ENCODE measurements around the gene SLC7A1. TPM values are rescaled to one million over a fixed set of nuclear protein-coding genes. Genes with fewer than 3 reads are reported as not detected.

The SLC7A1 gene
- total RNA-seq, 2 experiments from 2014 or later = 39.5 to 141 TPM

DNA sequence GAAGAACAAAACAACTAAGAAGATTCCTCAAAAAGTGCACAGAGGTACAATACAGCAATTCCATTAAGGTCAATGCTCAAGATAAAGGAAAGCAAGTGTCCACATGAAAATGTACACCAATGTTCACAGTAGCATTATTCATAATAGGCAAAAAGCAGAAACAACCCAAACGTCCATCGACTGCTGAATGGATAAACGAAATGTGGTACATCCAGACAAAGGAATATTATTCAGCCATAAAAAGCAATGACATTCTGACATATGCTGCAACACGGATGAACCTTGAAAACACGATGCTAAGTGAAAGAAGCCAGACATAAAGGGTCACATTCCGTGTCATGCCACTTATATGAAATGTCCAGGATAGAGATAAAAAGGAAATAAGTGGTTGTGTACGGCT lies 29.3 kb downstream of the SLC7A1 start:
- CTCF ChIA-PET (ENCODE audit: unreplicated experiment) = no interaction called here
- Histone ChIP-seq H3K4me2 (ENCODE audit: low read length) (no peak overlapping the region), H3K36me3 (ENCODE audit: insufficient read depth, low read length) (0 out of 2 replicates have a peak, but pooled peaks cover 7% of the 10 kb centered on the region), H3K4me3 (ENCODE audit: low read depth, low read length, poor library complexity, severe bottlenecking) (no peak overlapping the region), H4K20me1 (ENCODE audit: insufficient read depth, low read length) (peaks cover 40% of the 10 kb centered on the region), H2AFZ (ENCODE audit: low read length) (no peak overlapping the region), H3K4me1 (ENCODE audit: insufficient read depth, low read length, poor library complexity, severe bottlenecking) (no peaks in the 10 kb centered on the region), H3K9me3 (ENCODE audit: low read length) (no peaks in the 10 kb centered on the region), H3K79me2 (ENCODE audit: insufficient read depth, low read depth, low read length) (peaks cover 100% of the 10 kb centered on the region), H3K9me2 (ENCODE audit: insufficient read depth, low read length) (no peaks in the 10 kb centered on the region), H3K27ac (ENCODE audit: low read depth, low read length, poor library complexity, severe bottlenecking) (no peak overlapping the region)
- no TSS peak for BruUV-seq (replicated peaks)
- POLR2A ChIA-PET = interaction anchor here (0.9 kb wide), 1 partner anchor 31 kb away, joined by 4 read pairs; no protein-coding TSS in a partner anchor
- intact Hi-C loops (cut with micrococcal nuclease; ENCODE audit: unreplicated experiment) = no loop called here
- TF ChIP-seq CTCF (conservative IDR thresholded peaks at IDR 0.05; ENCODE audit: low read length) = no peak
- TF ChIP-seq EZH2phosphoT487 (IDR thresholded peaks at IDR 0.05; ENCODE audit: borderline replicate concordance, low read depth, low read length) = no peak
- DNase-seq (ENCODE audit: low spot score) = no peak

GRCh38 chr13:29564818-29565217 lies 30.7 kb downstream of the SLC7A1 start:
- BruUV-seq (replicated peaks) = no TSS peak
- ChIA-PET POLR2A (interaction anchor here (1.1 to 1.6 kb wide), 4 partner anchors 9 to 17 kb away, joined by 3 to 7 read pairs (median 5); no protein-coding TSS in a partner anchor), CTCF (ENCODE audit: unreplicated experiment) (no interaction called here)
- TF ChIP-seq CTCF (conservative IDR thresholded peaks at IDR 0.05; ENCODE audit: low read length) (no peak), EZH2phosphoT487 (IDR thresholded peaks at IDR 0.05; ENCODE audit: borderline replicate concordance, low read depth, low read length) (no peak)
- no peak overlapping the region for H3K27ac ChIP-seq (ENCODE audit: low read depth, low read length, poor library complexity, severe bottlenecking)
- no peaks in the 10 kb centered on the region for H3K9me3 ChIP-seq (ENCODE audit: low read length)
- no peak overlapping the region for H2AFZ ChIP-seq (ENCODE audit: low read length)
- intact Hi-C loops (cut with micrococcal nuclease; ENCODE audit: unreplicated experiment) = no loop called here
- H3K4me2 ChIP-seq (ENCODE audit: low read length) = no peak overlapping the region
- H3K9me2 ChIP-seq (ENCODE audit: insufficient read depth, low read length) = no peaks in the 10 kb centered on the region
- no peaks in the 10 kb centered on the region for H3K4me1 ChIP-seq (ENCODE audit: insufficient read depth, low read length, poor library complexity, severe bottlenecking)
- H4K20me1 ChIP-seq (ENCODE audit: insufficient read depth, low read length) = peaks cover 35% of the 10 kb centered on the region
- 0 out of 2 replicates have a peak, but pooled peaks cover 2% of the 10 kb centered on the region for H3K36me3 ChIP-seq (ENCODE audit: insufficient read depth, low read length)
- no peak overlapping the region for H3K4me3 ChIP-seq (ENCODE audit: low read depth, low read length, poor library complexity, severe bottlenecking)
- no peak for DNase-seq (ENCODE audit: low spot score)
- H3K79me2 ChIP-seq (ENCODE audit: insufficient read depth, low read depth, low read length) = peaks cover 100% of the 10 kb centered on the region

DNA sequence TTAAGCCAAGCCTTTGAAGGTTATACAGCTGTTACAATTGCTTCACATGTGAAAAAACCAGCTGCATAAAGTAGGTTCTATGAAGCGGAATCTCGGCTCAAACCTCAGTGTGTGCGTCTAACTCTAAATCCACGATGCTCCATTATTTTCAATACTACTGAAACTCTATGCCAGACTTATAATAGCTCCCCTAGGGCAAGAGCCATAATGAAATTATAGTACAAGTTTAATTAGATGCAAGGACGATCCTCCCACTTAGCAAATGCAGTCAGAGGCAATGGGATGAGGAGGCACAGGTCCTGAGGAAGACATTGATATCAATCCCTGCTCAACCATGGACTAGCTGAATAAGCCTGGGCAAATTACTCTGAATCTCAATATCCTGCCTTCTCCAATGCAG lies 31.1 kb downstream of the SLC7A1 start:
- Histone ChIP-seq H3K9me2 (ENCODE audit: insufficient read depth, low read length) (no peaks in the 10 kb centered on the region), H3K4me3 (ENCODE audit: low read depth, low read length, poor library complexity, severe bottlenecking) (no peak overlapping the region), H4K20me1 (ENCODE audit: insufficient read depth, low read length) (peaks cover 31% of the 10 kb centered on the region), H3K27ac (ENCODE audit: low read depth, low read length, poor library complexity, severe bottlenecking) (no peak overlapping the region), H3K79me2 (ENCODE audit: insufficient read depth, low read depth, low read length) (peaks cover 96% of the 10 kb centered on the region), H3K9me3 (ENCODE audit: low read length) (no peaks in the 10 kb centered on the region), H2AFZ (ENCODE audit: low read length) (no peak overlapping the region), H3K36me3 (ENCODE audit: insufficient read depth, low read length) (no peaks in the 10 kb centered on the region), H3K4me2 (ENCODE audit: low read length) (no peak overlapping the region), H3K4me1 (ENCODE audit: insufficient read depth, low read length, poor library complexity, severe bottlenecking) (no peaks in the 10 kb centered on the region)
- no peak for DNase-seq (ENCODE audit: low spot score)
- BruUV-seq (replicated peaks) = no TSS peak
- CTCF ChIA-PET (ENCODE audit: unreplicated experiment) = no interaction called here
- intact Hi-C loops (cut with micrococcal nuclease; ENCODE audit: unreplicated experiment) = no loop called here
- no peak for TF ChIP-seq EZH2phosphoT487 (IDR thresholded peaks at IDR 0.05; ENCODE audit: borderline replicate concordance, low read depth, low read length)
- POLR2A ChIA-PET = interaction anchor here (1.1 to 1.6 kb wide), 5 partner anchors 9 to 52 kb away, joined by 3 to 7 read pairs (median 4); no protein-coding TSS in a partner anchor
